Upper lobe of right lung (tissue), 1 donor: ENCODE data around the gene MAP4K3. TPM values are rescaled to one million over a fixed set of nuclear protein-coding genes. Genes with fewer than 3 reads are reported as not detected.

Experiments used
- ATAC-seq: fragments of 200-7000 bp; cut with Tn5 transposase; one replicate; pipeline ENCODE4 v1.9.1; 2020; ENCODE audit warnings: mild to moderate bottlenecking, moderate library complexity
- DNase-seq: peaks from one replicate; pipeline ENCODE4 v3.0.0-alpha.2; 2020
- H3K27ac ChIP-seq: fragments of 200-600 bp; one replicate; pipeline ENCODE4 v1.8.0; 2022
- H3K27me3 ChIP-seq: fragments of 200-600 bp; one replicate; pipeline ENCODE4 v1.8.0; 2022; ENCODE audit warnings: mild to moderate bottlenecking
- H3K36me3 ChIP-seq: fragments of 200-600 bp; one replicate; pipeline ENCODE4 v1.8.0; 2022
- H3K4me1 ChIP-seq: fragments of 200-600 bp; one replicate; pipeline ENCODE4 v1.8.0; 2022
- H3K4me3 ChIP-seq: fragments of 200-600 bp; one replicate; pipeline ENCODE4 v1.8.0; 2022; ENCODE audit warnings: mild to moderate bottlenecking
- H3K9me3 ChIP-seq: fragments of 200-600 bp; one replicate; pipeline ENCODE4 v1.8.0; 2022
- CTCF ChIP-seq: fragments of 200-600 bp; IDR thresholded peaks from one replicate; pipeline ENCODE4 v1.8.0; 2022; ENCODE audit warnings: antibody characterized with exemption
- intact Hi-C: fragments of 100-400 bp; cut with DNase I; formaldehyde crosslinking; loops from one replicate; pipeline ENCODE4 v1.11.0; 2022
- total RNA-seq: library from RNA; stranded (reverse); fragmentation: NEBNext Ultra II Directional; extraction: Animal tissue kit (Norgen Biotek cat#: 25700); gene quantifications from one replicate; pipeline ENCODE4 v1.2.1, GENCODE V29; 2021
- donor health status: DM: no; HTN: yes; CAD: no; lungs with severe emphysema.

The MAP4K3 gene
- total RNA-seq, 1 donor from 2014 or later: 55.5 TPM

DNA sequence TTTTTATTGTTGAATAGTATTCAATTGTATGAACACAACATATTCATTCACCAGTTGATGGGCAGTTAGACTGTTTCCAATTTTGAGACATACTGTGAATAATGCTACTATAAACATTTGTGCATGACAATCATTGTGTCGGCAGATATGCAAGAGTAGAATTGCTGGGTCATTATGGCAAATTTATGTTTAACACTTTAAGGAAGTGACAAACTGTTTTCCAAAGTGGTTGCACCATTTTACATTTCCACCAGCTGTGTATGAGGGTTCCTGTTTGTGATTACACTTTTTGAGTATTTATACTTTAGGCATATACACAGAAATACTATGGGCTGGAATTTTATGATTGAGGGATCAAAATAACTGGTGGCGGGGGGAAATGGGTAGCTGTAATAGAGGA, 61.2 kb downstream of the MAP4K3 start:
- Histone ChIP-seq H3K4me1 (peaks cover 17% of the 10 kb centered on the region), H3K27me3 (no peaks in the 10 kb centered on the region), H3K36me3 (no peaks in the 10 kb centered on the region), H3K9me3 (no peaks in the 10 kb centered on the region), H3K4me3 (no peak overlapping the region), H3K27ac (no peak overlapping the region)
- DNase-seq: no peak
- ATAC-seq: no peak
- no peak for TF ChIP-seq CTCF
- intact Hi-C loops: no loop called here

DNA sequence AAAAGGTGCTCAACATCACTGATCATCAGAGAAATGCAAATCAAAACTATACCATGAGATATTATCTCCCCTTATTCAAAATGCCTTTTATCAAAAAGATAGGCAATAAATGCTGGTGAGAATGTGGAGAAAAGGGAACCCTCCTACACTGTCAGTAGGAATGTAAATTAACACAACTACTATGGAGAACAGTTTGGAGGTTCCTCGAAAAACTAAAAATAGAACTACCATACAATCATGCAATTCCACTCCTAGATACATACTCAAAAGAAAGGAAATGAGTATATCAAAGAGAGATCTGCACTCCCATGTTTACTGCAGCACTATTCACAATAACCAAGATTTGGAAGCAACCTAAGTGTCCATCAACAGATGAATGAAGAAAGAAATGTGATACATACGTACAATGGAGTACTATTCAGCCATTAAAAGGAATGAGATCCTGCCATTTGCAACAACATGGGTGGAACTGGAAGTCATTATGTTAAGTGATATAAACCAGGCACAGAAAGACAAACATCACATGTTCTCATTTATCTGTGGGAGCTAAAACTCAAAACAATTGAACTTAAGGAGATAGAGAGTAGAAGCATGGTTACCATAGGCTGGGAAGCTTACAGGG, 63.8 kb downstream of the MAP4K3 start:
- Histone ChIP-seq H3K4me1 (peaks cover 6% of the 10 kb centered on the region), H3K27me3 (no peaks in the 10 kb centered on the region), H3K27ac (no peak overlapping the region), H3K9me3 (no peaks in the 10 kb centered on the region), H3K36me3 (no peaks in the 10 kb centered on the region), H3K4me3 (no peak overlapping the region)
- no peak for TF ChIP-seq CTCF
- DNase-seq: no peak
- no peak for ATAC-seq
- intact Hi-C loops: no loop called here

- Histone ChIP-seq H3K9me3 (no peaks in the 10 kb centered on the region), H3K36me3 (peaks cover 3% of the 10 kb centered on the region), H3K4me3 (no peak overlapping the region), H3K27me3 (no peaks in the 10 kb centered on the region), H3K4me1 (peaks cover 6% of the 10 kb centered on the region), H3K27ac (no peak overlapping the region)
- intact Hi-C loops: no loop called here
- no peak for TF ChIP-seq CTCF
- no peak for DNase-seq
- ATAC-seq: no peak
Measured at GRCh38 chr2:39370101-39370500, 67.0 kb downstream of the MAP4K3 start.

DNA sequence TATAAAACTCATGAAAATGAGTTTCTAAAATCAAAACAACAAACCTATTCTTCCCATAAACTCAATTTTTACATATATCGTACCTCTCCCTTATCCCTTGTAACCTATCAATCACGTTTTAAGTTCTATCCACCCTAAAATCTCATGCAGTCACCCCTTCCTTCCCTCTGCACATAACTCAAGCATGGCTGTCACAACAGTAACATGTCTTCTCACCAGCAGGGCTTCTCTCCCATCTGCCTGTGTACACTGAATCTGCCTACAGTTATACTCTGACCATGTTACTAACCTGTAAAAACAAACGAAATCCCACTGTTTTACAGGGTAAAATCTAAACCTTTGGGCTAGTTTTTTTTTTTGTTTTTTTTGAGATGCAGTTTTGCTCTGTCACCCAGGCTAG, 68.2 kb downstream of the MAP4K3 start:
- Histone ChIP-seq H3K9me3 (no peaks in the 10 kb centered on the region), H3K4me3 (no peak overlapping the region), H3K36me3 (peaks cover 3% of the 10 kb centered on the region), H3K27me3 (no peaks in the 10 kb centered on the region), H3K4me1 (peaks cover 6% of the 10 kb centered on the region), H3K27ac (no peak overlapping the region)
- ATAC-seq (no peak), DNase-seq (no peak)
- TF ChIP-seq CTCF: no peak
- intact Hi-C loops: no loop called here

DNA sequence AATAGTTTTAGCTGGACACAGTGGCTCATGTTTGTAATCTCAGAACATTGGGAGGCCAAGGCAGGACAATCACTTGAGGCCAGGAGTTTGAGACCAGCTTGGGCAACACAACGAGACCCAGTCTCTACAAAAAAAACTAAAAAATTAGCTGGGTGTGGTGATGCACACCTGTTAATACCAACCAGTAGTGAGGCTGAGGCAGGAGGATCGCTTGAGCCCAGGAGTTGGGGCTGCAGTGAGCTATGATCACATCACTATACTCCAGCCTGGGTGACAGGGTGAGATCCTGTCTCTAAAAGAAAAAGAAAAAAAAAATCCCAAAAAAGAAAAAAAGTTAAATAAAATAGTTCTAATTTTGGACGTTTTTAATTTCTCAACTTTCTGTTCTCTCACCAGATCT, 68.7 kb downstream of the MAP4K3 start:
- DNase-seq (no peak), ATAC-seq (no peak)
- TF ChIP-seq CTCF: no peak

DNA sequence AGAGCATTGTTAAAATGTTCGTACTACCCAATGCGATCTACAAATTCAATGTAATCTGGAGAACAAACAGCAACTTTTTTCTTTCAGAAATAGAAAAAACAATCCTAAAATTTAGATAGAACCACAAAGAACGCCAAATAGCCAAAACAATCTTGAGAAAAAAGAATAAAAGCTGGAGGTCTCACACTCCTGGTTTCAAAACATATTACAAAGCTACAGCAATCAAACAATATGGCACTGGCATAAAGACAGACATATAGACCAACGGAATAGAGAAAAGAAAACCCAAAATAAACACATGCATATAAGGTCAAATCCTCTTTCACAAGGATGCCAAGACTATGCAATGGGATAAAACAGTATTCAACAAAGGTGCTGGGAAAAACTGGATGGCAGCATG, 74.5 kb downstream of the MAP4K3 start:
- no peak for TF ChIP-seq CTCF
- Histone ChIP-seq H3K9me3 (peaks cover 13% of the 10 kb centered on the region), H3K36me3 (peaks cover 3% of the 10 kb centered on the region), H3K27me3 (no peaks in the 10 kb centered on the region), H3K4me1 (no peaks in the 10 kb centered on the region), H3K27ac (no peak overlapping the region), H3K4me3 (no peak overlapping the region)
- no peak for DNase-seq
- ATAC-seq: no peak
- intact Hi-C loops: no loop called here

More for the DNA sequence above, 68.7 kb downstream of the MAP4K3 start:
- Histone ChIP-seq H3K36me3 (peaks cover 3% of the 10 kb centered on the region), H3K9me3 (no peaks in the 10 kb centered on the region), H3K4me1 (peaks cover 6% of the 10 kb centered on the region), H3K4me3 (no peak overlapping the region), H3K27me3 (no peaks in the 10 kb centered on the region), H3K27ac (no peak overlapping the region)
- intact Hi-C loops: no loop called here
